SK-N-SH treated with all-trans-retinoic acid at 6 μM for 48 hours (cell line): ENCODE measurements around the gene BCDIN3D.
"Not testable (repeated sequence)": the region's sequence is repeated elsewhere in the genome, so short reads cannot be mapped to it uniquely, and the experiment has no call there.

Experiments
- ATAC-seq: fragments of 200-7000 bp; cut with Tn5 transposase; 3 replicates; pipeline ENCODE4 v1.9.1; 2020; ENCODE audit warnings: mild to moderate bottlenecking, moderate library complexity
- BACH2 ChIP-seq: fragments of 250-450 bp; sonication (Bioruptor Pico); IDR thresholded peaks from 2 replicates; pipeline ENCODE4 v1.9.0; 2021; ENCODE audit warnings: mild to moderate bottlenecking, borderline replicate concordance
- CREB5 ChIP-seq: fragments of 250-450 bp; sonication (Bioruptor Pico); IDR thresholded peaks from 2 replicates; pipeline ENCODE4 v1.5.1; 2020; ENCODE audit warnings: low read depth, mild to moderate bottlenecking, moderate library complexity
- CSDC2 ChIP-seq: fragments of 250-450 bp; sonication (Bioruptor Pico); IDR thresholded peaks from 2 replicates; pipeline ENCODE4 v1.5.0; 2020; ENCODE audit warnings: mild to moderate bottlenecking, moderate library complexity
- GLIS3 ChIP-seq: fragments of 250-450 bp; sonication (Bioruptor Pico); IDR thresholded peaks from 2 replicates; pipeline ENCODE4 v1.5.0; 2020; ENCODE audit warnings: mild to moderate bottlenecking, moderate library complexity
- ISL1 ChIP-seq: fragments of 250-450 bp; sonication (Bioruptor Pico); IDR thresholded peaks from 2 replicates; pipeline ENCODE4 v2.1.2; 2022; ENCODE audit warnings: mild to moderate bottlenecking, moderate library complexity
- OSR1 ChIP-seq: fragments of 250-450 bp; sonication (Bioruptor Pico); IDR thresholded peaks from 2 replicates; pipeline ENCODE4 v1.8.0; 2022; ENCODE audit warnings: moderate library complexity, mild to moderate bottlenecking, inconsistent platforms
- PATZ1 ChIP-seq: fragments of 250-450 bp; sonication (Bioruptor Pico); IDR thresholded peaks from 2 replicates; pipeline ENCODE4 v1.8.0; 2020; ENCODE audit warnings: mild to moderate bottlenecking, moderate library complexity, borderline replicate concordance
- POU6F1 ChIP-seq: fragments of 250-450 bp; sonication (Bioruptor Pico); IDR thresholded peaks from 2 replicates; pipeline ENCODE4 v1.8.0; 2021; ENCODE audit warnings: low read depth, mild to moderate bottlenecking, moderate library complexity, borderline replicate concordance
- PPARA ChIP-seq: fragments of 250-450 bp; sonication (Bioruptor Pico); IDR thresholded peaks from 2 replicates; pipeline ENCODE4 v1.5.0; 2020; ENCODE audit warnings: mild to moderate bottlenecking, borderline replicate concordance
- RARB ChIP-seq: fragments of 250-450 bp; sonication (Bioruptor Pico); IDR thresholded peaks from 2 replicates; pipeline ENCODE4 v1.8.0; 2021; ENCODE audit warnings: mild to moderate bottlenecking, moderate library complexity
- TCF4 ChIP-seq: fragments of 250-450 bp; sonication (Bioruptor Pico); IDR thresholded peaks from 2 replicates; pipeline ENCODE4 v1.8.0; 2021; ENCODE audit warnings: mild to moderate bottlenecking, moderate library complexity, borderline replicate concordance
- TOX ChIP-seq: fragments of 250-450 bp; sonication (Bioruptor Pico); IDR thresholded peaks from 2 replicates; pipeline ENCODE4 v1.8.0; 2021; ENCODE audit warnings: mild to moderate bottlenecking, moderate library complexity, borderline replicate concordance
- TSHZ2 ChIP-seq: fragments of 250-450 bp; sonication (Bioruptor Pico); IDR thresholded peaks from 2 replicates; pipeline ENCODE4 v1.5.0; 2020; ENCODE audit warnings: mild to moderate bottlenecking, moderate library complexity
- ZC3H10 ChIP-seq: fragments of 250-450 bp; sonication (Bioruptor Pico); IDR thresholded peaks from 2 replicates; pipeline ENCODE4 v1.5.1; 2021; ENCODE audit warnings: mild to moderate bottlenecking, moderate library complexity
- ZFP30 ChIP-seq: fragments of 450-650 bp; formaldehyde crosslinking; IDR thresholded peaks from 2 replicates; pipeline ENCODE4 v1.5.0; 2022; ENCODE audit warnings: mild to moderate bottlenecking, moderate library complexity
- ZNF565 ChIP-seq: fragments of 450-650 bp; formaldehyde crosslinking; conservative IDR thresholded peaks from 2 replicates; pipeline ENCODE4 v1.5.0; 2020; ENCODE audit warnings: low read depth, mild to moderate bottlenecking, moderate library complexity
- ZNF70 ChIP-seq: fragments of 450-650 bp; formaldehyde crosslinking; IDR thresholded peaks from 2 replicates; pipeline ENCODE4 v1.5.0; 2020; ENCODE audit warnings: mild to moderate bottlenecking, moderate library complexity
- ZNF8 ChIP-seq: fragments of 450-650 bp; formaldehyde crosslinking; IDR thresholded peaks from 2 replicates; pipeline ENCODE4 v1.5.0; 2020; ENCODE audit warnings: mild to moderate bottlenecking, moderate library complexity

BCDIN3D gene

GRCh38 chr12:49881415-49882247 lies 38.7 kb upstream of the BCDIN3D start:
- no peak for ATAC-seq
- TF ChIP-seq ZNF565 (CRISPR knock-in tag) (no peak), ZC3H10 (CRISPR knock-in tag) (no peak), ISL1 (CRISPR knock-in tag) (no peak), ZNF8 (CRISPR knock-in tag) (no peak)

GRCh38 chr12:49880756-49881414 lies 38.0 kb upstream of the BCDIN3D start:
- no peak for ATAC-seq

GRCh38 chr12:49879065-49879464 lies 36.2 kb upstream of the BCDIN3D start:
- not testable (repeated sequence) for ATAC-seq

More at GRCh38 chr12:49880756-49881414, 38.0 kb upstream of the BCDIN3D start:
- TF ChIP-seq PPARA (CRISPR knock-in tag) (no peak), POU6F1 (CRISPR knock-in tag) (no peak), ZNF565 (CRISPR knock-in tag) (no peak), ISL1 (CRISPR knock-in tag) (no peak), TCF4 (CRISPR knock-in tag) (no peak), ZC3H10 (CRISPR knock-in tag) (no peak), CREB5 (CRISPR knock-in tag) (no peak), OSR1 (CRISPR knock-in tag) (no peak), CSDC2 (CRISPR knock-in tag) (no peak), ZNF70 (CRISPR knock-in tag) (no peak), ZNF8 (CRISPR knock-in tag) (no peak), TOX (CRISPR knock-in tag) (no peak), BACH2 (CRISPR knock-in tag) (no peak), PATZ1 (no peak), TSHZ2 (CRISPR knock-in tag) (no peak), GLIS3 (CRISPR knock-in tag) (no peak), ZFP30 (CRISPR knock-in tag) (no peak)
- TF ChIP-seq, all 23 proteins: peak for 0

GRCh38 chr12:49878021-49878420 lies 35.1 kb upstream of the BCDIN3D start:
- no peak for ATAC-seq
- TF ChIP-seq POU6F1 (CRISPR knock-in tag) = no peak
- TF ChIP-seq RARB (CRISPR knock-in tag) = no peak
- no peak for TF ChIP-seq PPARA (CRISPR knock-in tag)
- TF ChIP-seq ZFP30 (CRISPR knock-in tag) = no peak
- TF ChIP-seq, all 23 proteins: peak for 0
